ENCODE results near the gene IL13RA2. TPM values are rescaled to one million over a fixed set of nuclear protein-coding genes. Genes with fewer than 3 reads are reported as not detected.

IL13RA2 gene
- total RNA-seq, 4 donors from 2014 or later: 0.33 to 0.52 (median 0.39) TPM; not detected in 1

DNA sequence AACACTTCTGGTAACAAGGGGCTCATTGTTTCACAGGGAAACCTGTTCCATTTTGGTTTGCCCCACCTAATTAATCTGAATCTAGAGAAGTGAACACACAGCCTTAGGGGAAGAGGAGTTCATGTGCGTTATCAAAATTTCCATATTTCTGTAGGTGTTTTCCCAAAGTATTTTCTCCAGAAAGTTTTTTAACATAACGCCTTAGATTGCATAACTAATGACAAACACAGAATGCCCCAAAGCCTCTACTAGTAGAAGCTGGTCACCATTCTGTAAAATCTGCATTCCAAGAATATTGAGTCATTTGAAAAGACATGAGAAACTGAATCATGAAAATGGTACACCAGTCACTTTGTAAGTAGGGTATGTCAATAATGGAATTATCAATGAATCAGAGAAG lies 41.1 kb downstream of the IL13RA2 start:
- DNase-seq (ENCODE audit: extremely low spot score): no peak
- TF ChIP-seq, protein P1, sequence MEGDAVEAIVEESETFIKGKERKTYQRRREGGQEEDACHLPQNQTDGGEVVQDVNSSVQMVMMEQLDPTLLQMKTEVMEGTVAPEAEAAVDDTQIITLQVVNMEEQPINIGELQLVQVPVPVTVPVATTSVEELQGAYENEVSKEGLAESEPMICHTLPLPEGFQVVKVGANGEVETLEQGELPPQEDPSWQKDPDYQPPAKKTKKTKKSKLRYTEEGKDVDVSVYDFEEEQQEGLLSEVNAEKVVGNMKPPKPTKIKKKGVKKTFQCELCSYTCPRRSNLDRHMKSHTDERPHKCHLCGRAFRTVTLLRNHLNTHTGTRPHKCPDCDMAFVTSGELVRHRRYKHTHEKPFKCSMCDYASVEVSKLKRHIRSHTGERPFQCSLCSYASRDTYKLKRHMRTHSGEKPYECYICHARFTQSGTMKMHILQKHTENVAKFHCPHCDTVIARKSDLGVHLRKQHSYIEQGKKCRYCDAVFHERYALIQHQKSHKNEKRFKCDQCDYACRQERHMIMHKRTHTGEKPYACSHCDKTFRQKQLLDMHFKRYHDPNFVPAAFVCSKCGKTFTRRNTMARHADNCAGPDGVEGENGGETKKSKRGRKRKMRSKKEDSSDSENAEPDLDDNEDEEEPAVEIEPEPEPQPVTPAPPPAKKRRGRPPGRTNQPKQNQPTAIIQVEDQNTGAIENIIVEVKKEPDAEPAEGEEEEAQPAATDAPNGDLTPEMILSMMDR (IDR thresholded peaks at IDR 0.05): no peak
- no peak for TF ChIP-seq POLR2AphosphoS5 (IDR thresholded peaks at IDR 0.05)
- no peak for TF ChIP-seq POLR2A (IDR thresholded peaks at IDR 0.05; ENCODE audit: low read depth)
- no peak for TF ChIP-seq EP300 (IDR thresholded peaks at IDR 0.05)
- H3K27me3 ChIP-seq: no peaks in the 10 kb centered on the region
- H3K4me3 ChIP-seq: no peak overlapping the region
- WGBS: 71% methylated on average over 2 of the region's 2 CpGs
- no peaks in the 10 kb centered on the region for H3K4me1 ChIP-seq
- H3K9me3 ChIP-seq: no peaks in the 10 kb centered on the region
- intact Hi-C loops (cut with DNase I): no loop called here
- H3K36me3 ChIP-seq: no peaks in the 10 kb centered on the region
- no peak overlapping the region for H3K27ac ChIP-seq (replicated peaks in 1 of 4)

DNA sequence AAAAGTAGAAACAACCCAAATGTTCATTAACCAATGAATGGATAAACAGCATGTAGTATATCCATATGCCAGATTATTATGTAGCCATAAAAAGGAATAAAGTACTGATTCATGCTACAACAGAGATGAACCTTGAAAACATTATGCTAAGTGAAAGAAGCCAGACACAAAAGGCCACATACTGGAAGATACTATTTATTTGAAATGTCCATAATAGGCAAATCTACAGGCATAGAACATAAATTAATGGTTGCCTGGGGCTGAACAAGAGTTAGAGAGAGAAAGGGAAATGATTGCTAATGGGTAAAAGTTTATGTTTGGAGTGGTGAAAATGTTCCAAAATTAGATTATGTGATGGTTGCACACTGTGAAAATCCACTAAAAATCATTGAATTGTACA lies 44.4 kb downstream of the IL13RA2 start:
- DNase-seq (ENCODE audit: extremely low spot score): no peak
- Histone ChIP-seq H3K27me3 (peaks cover 0 to 3% (median 0%) of the 10 kb centered on the region in 4 donors), H3K4me1 (no peaks in the 10 kb centered on the region), H3K9me3 (no peaks in the 10 kb centered on the region), H3K27ac (replicated peaks in 1 of 4) (no peak overlapping the region), H3K36me3 (no peaks in the 10 kb centered on the region), H3K4me3 (no peak overlapping the region)
- TF ChIP-seq, protein P1 (IDR thresholded peaks at IDR 0.05): no peak
- TF ChIP-seq EP300 (IDR thresholded peaks at IDR 0.05): no peak
- TF ChIP-seq POLR2AphosphoS5 (IDR thresholded peaks at IDR 0.05): no peak
- TF ChIP-seq POLR2A (IDR thresholded peaks at IDR 0.05; ENCODE audit: low read depth): no peak
- intact Hi-C loops (cut with DNase I): no loop called here

DNA sequence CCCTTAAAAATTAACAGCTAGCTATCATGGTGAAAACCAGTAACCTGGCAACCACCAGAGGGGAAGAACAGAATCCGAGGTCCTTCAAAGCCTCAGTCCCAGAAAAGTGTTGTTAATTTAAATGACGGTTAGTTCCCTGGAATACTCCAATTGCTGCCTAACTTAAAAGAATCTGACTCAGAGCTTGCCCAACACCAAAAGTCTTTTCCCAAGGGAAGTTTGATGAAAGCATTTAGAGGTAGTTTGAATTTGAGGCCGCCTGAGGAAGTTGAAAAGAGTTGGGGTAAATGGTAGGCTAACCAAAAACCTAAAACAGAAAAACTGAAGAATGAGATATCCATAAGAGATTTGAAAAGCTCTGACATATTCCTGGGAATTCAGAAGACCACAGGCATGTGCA lies 46.6 kb downstream of the IL13RA2 start:
- no peaks in the 10 kb centered on the region for H3K4me1 ChIP-seq
- H3K36me3 ChIP-seq: no peaks in the 10 kb centered on the region
- intact Hi-C loops (cut with DNase I): no loop called here
- peaks cover 0 to 3% (median 0%) of the 10 kb centered on the region in 4 donors for H3K27me3 ChIP-seq
- no peak overlapping the region for H3K27ac ChIP-seq (replicated peaks in 1 of 4)
- no peak for DNase-seq (ENCODE audit: extremely low spot score)
- 68% methylated on average over 3 of the region's 3 CpGs for WGBS
- TF ChIP-seq POLR2AphosphoS5 (IDR thresholded peaks at IDR 0.05): no peak
- no peak for TF ChIP-seq EP300 (IDR thresholded peaks at IDR 0.05)
- TF ChIP-seq, protein P1 (IDR thresholded peaks at IDR 0.05): no peak
- no peak for TF ChIP-seq POLR2A (IDR thresholded peaks at IDR 0.05; ENCODE audit: low read depth)
- no peak overlapping the region for H3K4me3 ChIP-seq
- no peaks in the 10 kb centered on the region for H3K9me3 ChIP-seq

DNA sequence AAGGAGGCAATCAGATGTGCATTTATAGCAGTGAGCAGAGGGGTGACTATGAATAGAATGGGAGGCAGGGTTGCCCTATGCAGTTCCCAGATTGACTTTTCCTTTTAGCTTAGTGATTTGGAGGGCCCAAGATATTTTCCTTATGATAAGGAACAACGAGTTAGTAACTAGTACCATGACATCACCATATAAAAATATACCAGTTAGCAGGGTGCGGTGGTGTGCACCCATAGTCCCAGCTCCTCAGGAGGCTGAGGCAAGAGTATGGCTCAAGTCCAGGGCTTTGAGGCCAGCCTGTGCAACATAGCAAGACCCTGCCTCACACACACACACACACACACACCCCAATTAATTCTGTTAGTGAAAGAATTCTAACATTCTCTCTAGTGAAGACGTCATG lies 53.0 kb downstream of the IL13RA2 start:
- Histone ChIP-seq H3K27ac (replicated peaks in 1 of 4) (no peak overlapping the region), H3K36me3 (no peaks in the 10 kb centered on the region), H3K4me1 (no peaks in the 10 kb centered on the region), H3K4me3 (no peak overlapping the region), H3K27me3 (peaks cover 0 to 3% (median 0%) of the 10 kb centered on the region in 4 donors), H3K9me3 (no peaks in the 10 kb centered on the region)
- DNase-seq (ENCODE audit: extremely low spot score): no peak
- WGBS: 57% methylated on average over 3 of the region's 3 CpGs
- intact Hi-C loops (cut with DNase I): no loop called here
- TF ChIP-seq, protein P1 (IDR thresholded peaks at IDR 0.05): no peak
- TF ChIP-seq POLR2A (IDR thresholded peaks at IDR 0.05; ENCODE audit: low read depth) (no peak), POLR2AphosphoS5 (IDR thresholded peaks at IDR 0.05) (no peak), EP300 (IDR thresholded peaks at IDR 0.05) (no peak)

DNA sequence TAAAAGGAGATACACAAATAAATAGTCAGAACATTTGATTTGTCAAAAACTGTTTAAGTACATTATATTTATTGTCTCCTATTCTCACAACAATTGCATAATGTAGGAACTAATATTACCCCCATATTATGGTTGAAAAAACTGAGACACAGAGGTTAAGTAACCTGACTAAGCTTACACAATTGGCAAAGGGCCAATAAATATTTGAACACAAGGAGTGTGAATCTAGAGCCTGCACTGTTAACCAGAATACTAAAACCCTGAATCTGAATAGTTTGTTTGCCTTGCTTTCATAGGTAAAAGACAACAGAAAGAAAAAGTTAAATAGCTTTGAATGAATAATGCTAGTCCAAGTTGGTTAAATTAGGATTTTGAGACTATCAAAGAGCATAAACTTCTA lies 55.2 kb downstream of the IL13RA2 start:
- no peak for DNase-seq (ENCODE audit: extremely low spot score)
- no peak overlapping the region for H3K27ac ChIP-seq (replicated peaks in 1 of 4)
- no peaks in the 10 kb centered on the region for H3K36me3 ChIP-seq
- H3K4me3 ChIP-seq: no peak overlapping the region
- H3K9me3 ChIP-seq: no peaks in the 10 kb centered on the region
- H3K4me1 ChIP-seq: no peaks in the 10 kb centered on the region
- no peaks in the 10 kb centered on the region for H3K27me3 ChIP-seq
- TF ChIP-seq POLR2AphosphoS5 (IDR thresholded peaks at IDR 0.05): no peak
- no peak for TF ChIP-seq POLR2A (IDR thresholded peaks at IDR 0.05; ENCODE audit: low read depth)
- TF ChIP-seq, protein P1 (IDR thresholded peaks at IDR 0.05): no peak
- TF ChIP-seq EP300 (IDR thresholded peaks at IDR 0.05): no peak
- intact Hi-C loops (cut with DNase I): no loop called here
